ENCODE data around the gene UFSP1.
A peak's percentile ranks its signal among the peaks of the same experiment; 100 is the strongest.

UFSP1 gene

DNA sequence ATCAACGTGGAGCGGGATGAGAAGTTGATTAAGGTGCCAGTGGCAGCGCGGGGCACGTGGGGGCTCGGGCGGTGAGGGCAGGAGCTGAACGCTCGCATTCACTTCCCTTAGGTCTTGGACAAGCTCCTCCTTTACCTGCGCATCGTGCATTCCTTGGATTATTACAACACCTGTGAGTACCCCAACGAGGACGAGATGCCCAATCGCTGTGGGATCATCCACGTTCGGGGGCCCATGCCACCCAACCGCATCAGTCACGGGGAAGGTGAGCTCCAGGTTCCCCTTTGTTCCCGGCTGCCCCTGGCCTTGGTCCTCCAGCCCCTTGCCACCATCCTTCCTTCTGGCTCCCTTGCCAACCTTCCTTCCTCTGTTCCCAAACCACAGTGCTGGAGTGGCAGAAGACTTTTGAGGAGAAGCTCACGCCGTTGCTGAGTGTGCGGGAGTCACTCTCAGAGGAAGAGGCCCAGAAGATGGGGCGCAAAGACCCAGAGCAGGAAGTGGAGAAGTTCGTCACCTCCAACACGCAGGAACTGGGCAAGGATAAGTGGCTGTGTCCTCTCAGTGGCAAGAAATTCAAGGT is 2.5 kb downstream of the UFSP1 start:
- no peak for DNase-seq (ENCODE audit: low read depth)
- no peak for TF ChIP-seq MAX (IDR thresholded peaks at IDR 0.05; ENCODE audit: low read depth, low read length)
- no peak for TF ChIP-seq POLR2A (IDR thresholded peaks at IDR 0.05; ENCODE audit: extremely low read depth, insufficient read length)
- no peak for TF ChIP-seq CTCF (IDR thresholded peaks at IDR 0.05; ENCODE audit: low read depth, low read length)
- no peak for TF ChIP-seq MYC (IDR thresholded peaks at IDR 0.05; ENCODE audit: low read depth, low read length)
- peak overlapping the region; percentile 92 for H3K4me3 ChIP-seq (ENCODE audit: low read depth, low read length)

- DNase-seq (ENCODE audit: low read depth) = peak; percentile 40
- peak overlapping the region; percentile 92 for H3K4me3 ChIP-seq (ENCODE audit: low read depth, low read length)
- no peak for TF ChIP-seq MYC (IDR thresholded peaks at IDR 0.05; ENCODE audit: low read depth, low read length)
Observed at GRCh38 chr7:100886142-100886935, 3.2 kb downstream of the UFSP1 start.

DNA sequence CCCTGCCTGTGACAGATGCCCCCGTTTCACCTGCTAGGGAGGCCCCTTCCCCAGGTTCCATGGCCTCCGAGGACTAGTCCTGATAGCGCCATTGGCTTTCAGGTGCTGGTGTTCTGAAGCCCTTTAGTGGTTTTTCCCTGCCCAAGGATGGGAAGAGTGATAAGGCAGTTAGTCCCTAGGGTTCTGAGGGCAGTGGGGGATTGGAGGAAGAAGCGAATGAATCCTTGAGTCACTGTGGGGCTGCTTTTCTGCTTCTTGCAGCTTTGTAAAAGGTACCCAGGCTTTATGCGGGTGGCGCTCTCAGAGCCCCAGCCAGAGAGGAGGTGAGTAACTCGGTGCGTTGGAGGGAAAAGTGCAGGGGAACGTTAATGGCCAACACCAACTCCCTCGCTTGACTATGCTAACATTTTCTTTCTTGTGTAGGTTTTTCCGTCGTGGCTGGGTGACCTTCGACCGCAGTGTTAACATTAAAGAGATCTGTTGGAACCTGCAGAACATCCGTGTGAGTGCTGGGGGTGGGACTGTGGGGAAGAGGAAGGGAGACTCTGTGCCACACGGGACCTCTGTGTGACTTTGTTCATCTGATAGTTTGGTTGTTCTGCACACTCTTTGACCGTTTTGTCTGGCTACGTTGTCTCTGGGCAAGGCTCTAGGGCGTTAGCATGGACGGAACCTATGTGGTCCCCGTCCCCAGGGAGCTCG is 3.9 kb downstream of the UFSP1 start:
- DNase-seq (ENCODE audit: low read depth) = peak; percentile 34
- TF ChIP-seq POLR2A (IDR thresholded peaks at IDR 0.05; ENCODE audit: extremely low read depth, insufficient read length) = no peak
- TF ChIP-seq MYC (IDR thresholded peaks at IDR 0.05; ENCODE audit: low read depth, low read length) = no peak
- TF ChIP-seq MAX (IDR thresholded peaks at IDR 0.05; ENCODE audit: low read depth, low read length) = no peak
- no peak for TF ChIP-seq CTCF (IDR thresholded peaks at IDR 0.05; ENCODE audit: low read depth, low read length)
- H3K4me3 ChIP-seq (ENCODE audit: low read depth, low read length) = no peak overlapping the region

GRCh38 chr7:100884736-100885439 is 4.6 kb downstream of the UFSP1 start:
- peak; percentile 45 for DNase-seq (ENCODE audit: low read depth)
- H3K4me3 ChIP-seq (ENCODE audit: low read depth, low read length) = no peak overlapping the region
- TF ChIP-seq MYC (IDR thresholded peaks at IDR 0.05; ENCODE audit: low read depth, low read length) (no peak), MAX (IDR thresholded peaks at IDR 0.05; ENCODE audit: low read depth, low read length) (no peak), CTCF (IDR thresholded peaks at IDR 0.05; ENCODE audit: low read depth, low read length) (no peak), POLR2A (IDR thresholded peaks at IDR 0.05; ENCODE audit: extremely low read depth, insufficient read length) (no peak)

DNA sequence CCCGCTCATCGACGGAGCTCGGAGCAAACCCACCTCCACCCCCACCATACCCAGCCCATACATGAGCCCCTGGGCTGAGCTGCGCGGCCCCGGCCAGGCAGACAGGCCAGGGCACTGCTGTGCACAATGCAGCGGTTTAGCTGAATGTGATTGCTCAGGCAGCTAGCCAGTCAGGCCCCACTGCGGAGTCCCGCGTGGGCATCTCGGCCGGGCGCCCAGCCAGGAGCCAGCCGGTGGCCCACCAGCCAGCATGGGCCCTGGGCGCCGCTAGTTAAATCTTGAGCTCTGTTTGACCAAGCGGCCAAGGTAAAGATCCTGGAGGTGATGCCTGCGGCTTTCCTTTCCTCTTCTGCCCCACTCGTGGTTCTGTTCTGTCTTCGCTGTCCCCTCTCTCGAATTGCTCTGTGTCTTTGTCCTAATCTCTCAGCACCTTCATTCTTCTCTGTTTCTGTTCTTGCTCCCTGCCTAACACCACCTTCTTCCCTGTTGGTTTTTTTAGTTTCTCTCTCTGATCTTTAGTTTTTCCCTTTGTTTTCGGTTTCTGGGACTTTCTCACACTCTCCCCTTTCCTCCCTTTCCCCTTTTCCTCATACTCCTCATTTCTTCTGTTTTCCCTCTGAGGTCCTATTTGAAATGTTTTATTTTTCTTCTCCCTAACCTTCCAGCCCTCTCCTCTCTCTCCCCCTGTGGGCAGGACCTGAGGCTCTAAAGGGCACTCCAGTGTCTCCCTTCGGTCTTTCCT is 6.6 kb downstream of the UFSP1 start:
- no peak for DNase-seq (ENCODE audit: low read depth)
- H3K4me3 ChIP-seq (ENCODE audit: low read depth, low read length) = no peak overlapping the region
- TF ChIP-seq CTCF (IDR thresholded peaks at IDR 0.05; ENCODE audit: low read depth, low read length) (no peak), MAX (IDR thresholded peaks at IDR 0.05; ENCODE audit: low read depth, low read length) (no peak), MYC (IDR thresholded peaks at IDR 0.05; ENCODE audit: low read depth, low read length) (no peak), POLR2A (IDR thresholded peaks at IDR 0.05; ENCODE audit: extremely low read depth, insufficient read length) (no peak)
